Skin epidermis (tissue), 12 donors: ENCODE data around the gene IL1RL2.

Experiments
- H3K27ac ChIP-seq, 21 experiments: fragments of 200-600 bp; sonication (generic) in 11 of 21; one replicate each; pipeline ENCODE4 v1.5.0; 2020; ENCODE audit warnings: mild to moderate bottlenecking in 3 of 21, inconsistent platforms in 2 of 21, moderate library complexity in 2 of 21
- H3K4me3 ChIP-seq, 7 experiments: fragments of 200-600 bp; sonication (generic) in 2 of 7; one replicate each; pipeline ENCODE4 v1.5.0; 2020; ENCODE audit warnings: inconsistent platforms in 2 of 7, mild to moderate bottlenecking in 2 of 7, moderate library complexity in 1 of 7

Gene IL1RL2

GRCh38 chr2:102233132-102233884 lies 46.5 kb downstream of the IL1RL2 start:
- Histone ChIP-seq H3K4me3 (no peak overlapping the region), H3K27ac (peak overlapping the region in 2 of 21 experiments; percentile 1 to 7)

- Histone ChIP-seq H3K27ac (no peak overlapping the region), H3K4me3 (no peak overlapping the region)
These were observed 48.2 kb downstream of the IL1RL2 start for GRCh38 chr2:102235042-102235473.

- H3K27ac ChIP-seq, result no peak overlapping the region
- H3K4me3 ChIP-seq, result no peak overlapping the region
These were observed 48.7 kb downstream of the IL1RL2 start for GRCh38 chr2:102235491-102235890.

- H3K27ac ChIP-seq, result no peak overlapping the region
- H3K4me3 ChIP-seq, result no peak overlapping the region
These were observed 49.3 kb downstream of the IL1RL2 start for GRCh38 chr2:102236132-102236531.

- Histone ChIP-seq H3K4me3 (no peak overlapping the region), H3K27ac (no peak overlapping the region)
These were observed 50.4 kb downstream of the IL1RL2 start for GRCh38 chr2:102237176-102237575.

- Histone ChIP-seq H3K4me3 (no peak overlapping the region), H3K27ac (peak overlapping the region in 8 of 21 experiments; percentile 7 to 73 (median 36))
These were observed 51.4 kb downstream of the IL1RL2 start for GRCh38 chr2:102238039-102238756.

GRCh38 chr2:102238778-102239177 lies 52.0 kb downstream of the IL1RL2 start:
- Histone ChIP-seq H3K4me3 (no peak overlapping the region), H3K27ac (peak overlapping the region in 10 of 21 experiments; percentile 7 to 74 (median 38))

- H3K27ac ChIP-seq, result peak overlapping the region in 8 of 21 experiments; percentile 27 to 74 (median 48)
- no peak overlapping the region for H3K4me3 ChIP-seq
These were observed 52.5 kb downstream of the IL1RL2 start for GRCh38 chr2:102239344-102239743.

GRCh38 chr2:102240640-102241370 lies 54.0 kb downstream of the IL1RL2 start:
- Histone ChIP-seq H3K27ac (peak overlapping the region in 20 of 21 experiments; percentile 25 to 88 (median 64)), H3K4me3 (no peak overlapping the region)

GRCh38 chr2:102241616-102242305 lies 54.9 kb downstream of the IL1RL2 start:
- H3K27ac ChIP-seq, result peak overlapping the region in 5 of 21 experiments; percentile 32 to 74 (median 61)

GRCh38 chr2:102245266-102246151 lies 58.7 kb downstream of the IL1RL2 start:
- H3K27ac ChIP-seq, result peak overlapping the region in 4 of 21 experiments; percentile 29 to 64 (median 38)
- no peak overlapping the region for H3K4me3 ChIP-seq

More at GRCh38 chr2:102241616-102242305, 54.9 kb downstream of the IL1RL2 start:
- H3K4me3 ChIP-seq, result no peak overlapping the region

- Histone ChIP-seq H3K27ac (no peak overlapping the region), H3K4me3 (peak overlapping the region in 2 of 7 experiments; percentile 21 to 46)
These were observed 63.5 kb downstream of the IL1RL2 start for GRCh38 chr2:102250278-102250821.

- Histone ChIP-seq H3K4me3 (peak overlapping the region; percentile 21 to 46 (median 32)), H3K27ac (peak overlapping the region in 5 of 21 experiments; percentile 13 to 66 (median 18))
These were observed 64.4 kb downstream of the IL1RL2 start for GRCh38 chr2:102251042-102251848.

GRCh38 chr2:102251849-102252203 lies 65.0 kb downstream of the IL1RL2 start:
- Histone ChIP-seq H3K4me3 (peak overlapping the region in 2 of 7 experiments; percentile 36 to 46), H3K27ac (no peak overlapping the region)

GRCh38 chr2:102252236-102252635 lies 65.4 kb downstream of the IL1RL2 start:
- H3K27ac ChIP-seq, result no peak overlapping the region

GRCh38 chr2:102253140-102253752 lies 66.4 kb downstream of the IL1RL2 start:
- H3K27ac ChIP-seq, result no peak overlapping the region
- no peak overlapping the region for H3K4me3 ChIP-seq

More at GRCh38 chr2:102252236-102252635, 65.4 kb downstream of the IL1RL2 start:
- H3K4me3 ChIP-seq, result no peak overlapping the region

- no peak overlapping the region for H3K27ac ChIP-seq
- no peak overlapping the region for H3K4me3 ChIP-seq
These were observed 66.9 kb downstream of the IL1RL2 start for GRCh38 chr2:102253753-102254150.
